ENCODE data around the gene FBXL7.

FBXL7 gene

DNA sequence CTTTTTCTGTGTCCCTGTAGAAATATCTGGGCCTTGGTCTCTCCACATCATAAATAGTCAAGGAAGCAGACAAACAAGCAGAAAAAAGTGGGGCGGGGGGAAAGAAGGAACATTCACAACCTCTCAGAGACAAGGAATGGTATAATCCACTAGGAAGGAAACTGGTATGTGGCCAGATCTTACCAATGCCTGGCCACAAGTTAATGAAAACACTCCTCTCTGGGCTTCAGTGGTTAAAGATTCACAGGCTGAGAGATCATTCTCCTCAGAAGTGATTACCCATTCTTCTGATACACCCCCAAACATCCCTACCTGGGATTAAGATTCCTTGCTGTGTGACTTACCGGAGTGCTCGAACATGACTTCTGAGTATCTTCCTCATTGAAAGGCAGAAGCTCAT lies 389.0 kb downstream of the FBXL7 start:
- no peak for ATAC-seq
- DNase-seq: no peak

DNA sequence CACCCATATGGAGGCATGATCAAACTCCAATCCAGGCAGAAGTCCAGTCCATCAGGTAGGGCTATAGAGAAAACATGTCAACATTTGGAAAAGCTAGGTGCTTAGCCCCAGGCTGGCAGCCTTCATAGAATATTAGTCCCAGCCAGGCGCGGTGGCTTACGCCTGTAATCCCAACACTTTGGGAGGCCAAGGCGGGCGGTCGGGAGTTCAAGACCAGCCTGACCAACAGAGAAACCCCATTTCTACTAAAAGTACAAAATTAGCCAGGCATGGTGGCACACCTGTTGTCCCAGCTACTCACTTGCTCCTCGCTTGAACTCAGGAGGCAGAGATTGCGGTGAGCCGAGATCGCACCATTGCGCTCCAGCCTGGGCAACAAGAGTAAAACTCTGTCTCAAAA lies 393.9 kb downstream of the FBXL7 start:
- DNase-seq: no peak
- ATAC-seq: no peak

DNA sequence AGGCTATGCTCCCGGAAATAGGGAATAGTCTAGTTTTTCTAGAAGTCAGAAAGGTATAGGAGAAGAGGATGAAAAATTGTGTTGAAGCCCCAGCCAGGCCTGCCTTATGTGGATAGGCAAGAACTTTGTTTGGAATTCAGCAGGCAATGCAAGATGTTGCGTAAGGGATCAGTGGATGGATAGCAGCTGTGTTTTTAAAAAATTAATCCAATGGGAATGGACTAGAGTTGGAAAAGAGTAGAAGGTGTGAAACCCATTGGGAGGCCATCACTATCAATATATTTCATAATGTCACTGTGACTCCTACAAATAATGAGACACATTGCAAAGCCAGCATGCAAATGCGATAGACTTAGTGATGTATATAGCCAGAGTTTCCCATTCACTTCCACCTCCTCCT lies 397.7 kb downstream of the FBXL7 start:
- no peak for ATAC-seq
- DNase-seq: no peak

DNA sequence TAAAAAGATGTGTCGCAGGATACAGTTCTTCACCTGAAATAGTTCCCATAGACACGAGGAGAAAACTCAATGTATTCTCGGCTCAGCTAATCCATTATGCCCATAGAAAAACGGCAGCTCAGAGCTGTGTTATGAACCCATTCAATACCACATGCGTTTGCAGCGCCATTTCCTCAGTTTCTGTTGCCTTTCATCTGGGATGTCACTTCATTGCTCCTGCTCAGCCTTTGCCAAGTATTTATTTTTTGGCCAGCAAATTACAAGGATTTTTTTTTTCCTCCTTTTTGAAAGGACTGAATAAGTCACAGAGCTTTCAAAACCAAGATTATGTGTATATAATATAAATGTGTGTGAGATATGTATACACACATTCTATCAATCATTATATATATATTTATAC lies 398.7 kb downstream of the FBXL7 start:
- DNase-seq (no peak), ATAC-seq (no peak)

DNA sequence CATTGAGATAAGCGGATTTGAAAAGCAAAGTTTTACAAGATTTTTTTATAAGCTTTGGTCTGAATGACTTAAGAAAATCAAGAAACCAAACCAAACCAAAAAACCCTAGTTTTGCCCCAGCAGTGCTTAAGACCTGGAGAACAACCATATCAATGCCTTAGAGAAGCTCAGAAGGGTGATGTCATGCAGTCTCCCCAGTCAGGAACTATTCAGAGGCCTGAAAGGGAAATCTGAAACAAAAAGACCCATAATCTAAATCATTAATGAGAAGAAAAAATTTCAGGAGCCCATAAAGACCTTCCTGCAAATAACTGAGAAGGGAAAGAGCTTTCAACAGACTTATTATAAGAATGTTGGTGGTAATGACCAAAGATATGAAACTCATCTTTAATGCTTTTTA lies 399.5 kb downstream of the FBXL7 start:
- no peak for DNase-seq
- ATAC-seq: no peak

DNA sequence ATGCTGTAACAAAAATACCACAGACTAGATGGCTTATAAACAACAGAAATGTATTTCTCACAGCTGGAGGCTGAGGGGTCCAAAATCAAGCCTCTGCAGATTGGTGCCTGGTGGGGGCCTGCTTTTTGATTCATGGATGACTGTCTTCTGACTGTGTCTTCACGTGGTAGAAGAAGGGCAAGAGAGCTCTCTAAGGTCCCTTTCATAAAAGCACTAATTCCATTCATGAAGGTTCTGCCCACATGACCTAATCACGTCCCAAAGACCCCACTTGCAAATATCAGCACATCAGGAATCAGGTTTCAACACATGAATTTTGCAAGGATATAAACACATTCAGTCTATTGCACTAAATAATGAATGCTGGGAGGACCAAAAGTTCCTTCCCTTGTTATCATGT lies 401.2 kb downstream of the FBXL7 start:
- DNase-seq: no peak
- no peak for ATAC-seq

DNA sequence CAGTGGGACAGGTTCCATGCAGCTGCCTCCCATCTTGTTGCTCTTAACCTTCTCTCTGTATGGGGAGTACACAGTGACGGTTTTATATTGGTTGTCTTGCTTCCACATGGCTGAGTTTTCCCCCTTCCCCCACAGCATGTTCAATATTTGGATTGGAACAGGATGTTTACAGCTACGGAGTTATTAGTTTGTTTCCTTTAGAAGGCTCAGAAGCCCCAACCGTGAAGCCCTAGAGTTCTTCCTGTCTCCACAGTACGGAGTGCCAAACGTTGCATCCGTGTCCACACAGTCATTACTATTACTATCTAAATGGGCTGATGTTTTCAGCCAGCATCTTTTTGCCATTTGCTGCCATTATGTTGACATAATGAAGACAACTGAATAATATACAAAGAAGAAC lies 402.1 kb downstream of the FBXL7 start:
- no peak for DNase-seq
- ATAC-seq: no peak

DNA sequence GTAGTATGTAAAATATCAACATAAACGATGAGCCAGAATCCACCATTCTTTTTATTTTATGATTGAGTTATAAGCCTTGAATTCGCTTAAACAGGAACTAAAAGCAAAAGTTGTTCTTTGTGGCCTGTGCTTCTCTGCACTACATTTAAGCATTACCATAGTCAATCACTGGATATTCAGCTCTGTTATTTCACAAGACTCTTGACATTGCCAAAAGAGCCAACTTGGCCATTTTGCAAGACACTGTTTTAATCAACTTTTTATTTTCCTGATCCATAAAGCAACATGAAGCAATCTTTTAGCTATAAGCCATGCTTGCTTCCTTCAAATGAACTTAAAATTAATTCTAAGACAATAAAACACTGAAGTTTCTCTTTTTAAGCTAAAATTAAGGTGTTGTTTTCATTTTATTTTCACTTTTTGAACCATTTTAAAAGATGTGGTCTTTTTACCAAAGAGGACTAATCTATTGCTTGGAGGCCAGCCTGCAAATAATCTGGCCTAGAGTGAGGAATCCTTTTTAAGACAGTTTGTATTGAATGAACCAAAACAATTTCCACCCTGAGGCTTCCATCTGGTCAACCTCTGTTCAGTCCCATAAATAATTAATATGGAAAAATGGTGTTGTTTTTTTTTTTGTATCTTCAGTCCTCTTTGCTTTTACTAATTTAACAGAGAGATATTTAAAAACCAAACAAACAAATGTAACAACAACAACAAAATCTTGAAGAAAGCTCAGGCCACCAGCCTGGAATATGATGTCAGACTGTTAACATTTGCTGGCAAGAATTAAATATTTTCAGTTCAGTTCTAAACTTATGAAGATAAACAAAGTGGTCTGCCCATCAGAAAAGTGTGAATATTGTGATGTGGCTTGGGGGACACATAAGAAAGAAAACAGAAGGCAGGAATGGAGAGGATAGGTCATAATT lies 405.2 kb downstream of the FBXL7 start:
- no peak for DNase-seq

DNA sequence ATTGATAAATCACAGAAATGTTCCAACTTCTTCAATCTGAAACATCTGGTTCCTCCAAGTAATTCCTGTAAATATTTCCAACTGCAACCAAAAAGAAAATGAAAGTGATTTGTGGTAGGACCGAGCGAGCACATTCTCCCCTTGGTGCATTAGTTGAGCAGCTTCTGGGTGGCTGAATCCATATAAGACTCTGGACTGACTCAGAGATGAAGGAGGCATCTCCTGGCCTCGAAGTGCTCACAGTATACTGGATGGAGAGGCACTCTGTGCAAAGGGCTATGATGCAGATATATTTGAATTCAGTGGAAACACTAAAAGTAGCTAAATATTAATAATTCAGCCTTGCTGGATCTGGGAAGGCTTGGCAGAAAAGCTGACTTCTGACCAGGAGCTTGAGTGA lies 414.7 kb downstream of the FBXL7 start:
- no peak for ATAC-seq
- DNase-seq: no peak

More for the DNA sequence above, 405.2 kb downstream of the FBXL7 start:
- ATAC-seq: no peak

DNA sequence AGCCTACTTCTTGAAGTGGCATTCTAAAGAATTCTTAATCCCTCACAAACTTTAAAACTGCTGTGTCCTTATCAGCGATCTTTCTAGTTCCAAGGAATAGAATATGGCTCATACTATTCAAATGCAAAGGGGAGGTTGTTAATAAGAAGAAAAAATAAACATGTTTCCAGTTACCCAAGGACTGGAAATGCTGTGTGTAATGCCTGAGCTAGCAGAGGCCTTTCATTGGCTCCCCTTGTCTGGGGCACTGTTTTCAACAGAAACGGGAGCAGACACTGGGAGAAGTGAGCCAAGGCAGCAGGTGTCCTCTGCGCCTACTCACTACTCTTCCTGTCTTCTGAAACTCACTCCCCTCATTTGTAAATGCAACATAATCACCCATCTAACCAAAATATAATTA lies 426.6 kb downstream of the FBXL7 start:
- ATAC-seq (no peak), DNase-seq (no peak)

DNA sequence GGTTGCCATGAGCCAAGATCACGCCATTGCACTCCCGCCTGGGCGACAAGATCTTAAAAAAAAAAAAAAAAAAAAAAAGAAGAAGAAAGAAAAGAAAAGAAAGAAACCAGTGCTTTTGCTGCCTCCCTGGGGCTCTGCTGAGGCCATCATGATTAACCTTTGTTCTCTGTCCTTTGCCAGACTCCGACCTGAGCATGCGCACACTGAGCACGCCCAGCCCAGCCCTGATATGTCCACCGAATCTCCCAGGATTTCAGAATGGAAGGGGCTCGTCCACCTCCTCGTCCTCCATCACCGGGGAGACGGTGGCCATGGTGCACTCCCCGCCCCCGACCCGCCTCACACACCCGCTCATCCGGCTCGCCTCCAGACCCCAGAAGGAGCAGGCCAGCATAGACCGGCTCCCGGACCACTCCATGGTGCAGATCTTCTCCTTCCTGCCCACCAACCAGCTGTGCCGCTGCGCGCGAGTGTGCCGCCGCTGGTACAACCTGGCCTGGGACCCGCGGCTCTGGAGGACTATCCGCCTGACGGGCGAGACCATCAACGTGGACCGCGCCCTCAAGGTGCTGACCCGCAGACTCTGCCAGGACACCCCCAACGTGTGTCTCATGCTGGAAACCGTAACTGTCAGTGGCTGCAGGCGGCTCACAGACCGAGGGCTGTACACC lies 427.9 kb downstream of the FBXL7 start:
- ATAC-seq: no peak
- no peak for DNase-seq

DNA sequence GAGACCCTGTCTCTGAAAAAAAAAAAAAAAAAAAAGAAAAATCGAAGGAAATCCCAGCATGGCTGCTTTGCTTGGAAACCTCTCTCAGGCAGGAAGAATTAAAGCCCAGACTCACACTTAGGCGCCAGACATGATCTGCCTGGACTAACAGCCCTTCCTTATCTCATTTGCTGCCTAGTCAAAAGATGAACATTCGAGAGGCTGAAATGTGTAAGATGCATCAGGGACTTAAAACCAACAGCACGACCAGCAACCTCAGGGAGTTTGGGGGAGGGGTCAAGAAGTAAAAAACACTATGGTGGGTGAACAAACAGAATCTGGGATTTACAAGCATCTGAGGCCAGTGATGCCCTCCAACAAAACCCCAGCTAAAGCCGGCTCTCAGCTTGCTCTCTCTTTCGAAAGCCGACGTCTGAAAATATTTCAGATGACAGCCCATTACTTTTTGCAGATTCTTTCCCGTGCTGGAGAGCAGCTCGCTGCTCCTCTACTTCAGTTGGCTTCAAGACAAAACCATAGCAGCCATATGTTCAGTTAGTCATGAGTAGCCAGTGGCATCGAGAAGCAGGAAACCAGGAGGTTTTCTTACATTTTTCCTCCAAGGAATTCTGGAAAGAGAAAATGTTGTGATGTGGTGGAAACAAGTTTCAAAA lies 429.8 kb downstream of the FBXL7 start:
- no peak for ATAC-seq
- no peak for DNase-seq

DNA sequence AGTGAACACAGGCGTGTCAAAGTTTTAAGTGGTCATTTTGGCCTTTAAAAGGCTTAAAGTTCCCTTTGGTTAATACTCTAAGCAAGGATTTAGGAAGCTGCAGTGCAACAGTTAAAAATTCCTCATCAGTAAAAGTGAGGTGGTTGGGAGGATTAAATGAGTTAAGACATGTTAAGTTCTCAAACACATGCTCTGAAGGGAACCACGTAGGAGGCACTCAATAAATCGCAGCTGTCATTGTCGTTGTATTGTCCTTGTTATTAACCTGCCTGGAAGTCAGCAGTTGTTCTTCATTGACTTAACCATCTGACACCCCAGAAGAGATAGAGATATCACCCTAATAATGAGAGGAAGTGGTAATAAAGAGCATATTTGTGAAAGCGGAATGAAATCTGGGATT lies 432.1 kb downstream of the FBXL7 start:
- DNase-seq: no peak
- no peak for ATAC-seq

DNA sequence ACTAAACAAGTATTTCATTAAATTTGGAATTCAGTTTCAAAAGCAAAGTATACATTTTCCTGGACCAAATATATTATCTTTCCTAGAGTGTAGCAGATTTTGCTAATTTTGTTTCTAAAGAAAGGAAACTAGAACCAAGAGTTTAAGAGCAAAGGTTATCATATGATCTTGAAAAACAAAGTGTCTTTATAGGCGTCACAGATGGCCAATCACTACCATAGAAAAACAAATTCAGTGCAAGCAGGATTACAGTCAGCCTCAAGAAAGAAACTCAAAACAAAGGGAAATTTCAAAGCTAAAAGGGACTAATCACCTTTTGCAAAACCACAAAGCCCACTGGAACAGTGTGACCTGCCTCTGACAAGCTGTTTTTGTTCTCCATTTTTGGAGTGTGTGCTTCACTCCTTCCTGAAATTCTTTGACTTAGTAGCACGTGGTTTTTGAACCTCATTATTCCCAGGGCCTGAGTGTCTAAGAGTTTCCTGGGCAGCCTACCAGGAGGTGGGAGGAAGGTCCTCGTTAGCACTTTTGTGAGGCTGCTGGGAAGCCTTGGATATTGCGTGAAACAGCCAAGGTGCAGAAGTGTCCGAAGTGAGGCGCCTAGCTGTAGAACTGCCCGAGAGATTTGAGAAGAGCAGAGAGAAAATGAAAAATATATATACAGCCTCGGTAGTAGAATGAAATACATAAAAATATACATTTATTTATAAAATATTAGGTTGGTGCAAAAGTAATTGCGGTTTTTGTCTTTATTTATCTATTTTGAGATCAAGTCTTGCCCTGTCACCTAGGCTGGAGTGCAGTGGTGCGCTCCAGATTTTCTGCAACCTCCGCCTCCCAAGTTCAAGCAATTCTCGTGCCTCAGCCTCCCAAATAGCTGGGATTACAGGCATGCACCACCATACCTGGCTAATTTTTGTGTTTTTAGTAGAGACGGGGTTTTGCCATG lies 433.6 kb downstream of the FBXL7 start:
- no peak for ATAC-seq
- no peak for DNase-seq

DNA sequence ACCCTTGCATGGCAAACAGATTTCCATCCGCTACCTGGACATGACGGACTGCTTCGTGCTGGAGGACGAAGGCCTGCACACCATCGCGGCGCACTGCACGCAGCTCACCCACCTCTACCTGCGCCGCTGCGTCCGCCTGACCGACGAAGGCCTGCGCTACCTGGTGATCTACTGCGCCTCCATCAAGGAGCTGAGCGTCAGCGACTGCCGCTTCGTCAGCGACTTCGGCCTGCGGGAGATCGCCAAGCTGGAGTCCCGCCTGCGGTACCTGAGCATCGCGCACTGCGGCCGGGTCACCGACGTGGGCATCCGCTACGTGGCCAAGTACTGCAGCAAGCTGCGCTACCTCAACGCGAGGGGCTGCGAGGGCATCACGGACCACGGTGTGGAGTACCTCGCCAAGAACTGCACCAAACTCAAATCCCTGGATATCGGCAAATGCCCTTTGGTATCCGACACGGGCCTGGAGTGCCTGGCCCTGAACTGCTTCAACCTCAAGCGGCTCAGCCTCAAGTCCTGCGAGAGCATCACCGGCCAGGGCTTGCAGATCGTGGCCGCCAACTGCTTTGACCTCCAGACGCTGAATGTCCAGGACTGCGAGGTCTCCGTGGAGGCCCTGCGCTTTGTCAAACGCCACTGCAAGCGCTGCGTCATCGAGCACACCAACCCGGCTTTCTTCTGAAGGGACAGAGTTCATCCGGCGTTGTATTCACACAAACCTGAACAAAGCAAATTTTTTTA lies 436.7 kb downstream of the FBXL7 start:
- DNase-seq (no peak), ATAC-seq (no peak)

DNA sequence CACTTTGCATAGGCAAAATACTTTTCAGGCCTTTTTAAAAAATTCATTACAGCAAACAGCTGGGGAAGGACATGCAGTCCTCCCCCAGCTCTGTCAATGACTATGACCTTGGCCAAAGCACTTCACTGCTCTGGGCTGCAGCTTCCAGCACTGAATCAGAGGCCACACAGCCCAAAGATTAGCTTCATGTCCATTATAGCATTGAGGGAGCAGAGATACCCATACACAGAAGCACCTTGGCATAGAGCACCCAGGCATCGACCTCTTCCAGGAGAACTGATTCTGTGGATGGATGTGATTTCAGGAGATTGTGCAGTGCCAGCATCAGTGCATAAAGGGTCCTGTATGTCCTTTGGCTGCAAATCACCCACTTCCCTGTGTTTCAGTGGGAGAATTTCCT lies 437.7 kb downstream of the FBXL7 start:
- ATAC-seq (no peak), DNase-seq (no peak)

DNA sequence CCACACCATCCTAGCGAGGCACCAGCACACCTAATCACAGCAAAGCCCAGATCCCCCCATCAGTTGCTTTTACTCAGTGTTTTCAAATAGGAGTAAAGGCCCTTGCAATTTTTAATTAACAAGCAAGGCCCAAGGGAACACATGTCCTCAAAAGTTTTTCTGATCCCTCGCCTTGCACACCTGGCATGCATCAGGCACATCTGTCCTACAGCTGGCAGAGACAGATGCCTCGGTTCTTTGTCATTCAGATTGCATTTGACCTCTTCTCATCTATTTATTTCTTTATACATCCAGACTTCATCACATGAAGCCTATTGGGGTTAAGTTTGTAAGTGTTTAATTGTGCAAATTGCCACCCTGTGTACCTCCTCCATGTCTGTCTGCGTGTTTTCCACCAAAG lies 438.2 kb downstream of the FBXL7 start:
- no peak for DNase-seq
- no peak for ATAC-seq

DNA sequence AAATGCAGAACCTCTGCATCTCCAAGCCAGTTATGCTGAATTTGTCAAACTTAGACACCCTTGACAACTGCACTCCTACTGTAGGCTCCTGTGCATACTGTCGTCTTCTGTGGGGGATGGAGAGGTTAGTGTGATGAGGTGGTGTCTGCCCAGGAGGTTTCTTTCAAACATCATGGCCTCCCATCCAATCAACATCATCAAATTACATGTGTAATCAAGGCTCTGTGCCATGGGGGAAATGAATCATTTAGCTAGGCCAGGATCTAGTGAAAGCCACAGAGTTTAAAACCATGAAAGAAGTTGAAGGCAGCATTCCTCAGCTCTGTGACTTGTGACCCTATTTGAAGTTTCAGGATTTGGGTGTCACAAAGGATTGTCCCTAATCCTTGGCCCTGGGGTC lies 439.0 kb downstream of the FBXL7 start:
- ATAC-seq (no peak), DNase-seq (no peak)

DNA sequence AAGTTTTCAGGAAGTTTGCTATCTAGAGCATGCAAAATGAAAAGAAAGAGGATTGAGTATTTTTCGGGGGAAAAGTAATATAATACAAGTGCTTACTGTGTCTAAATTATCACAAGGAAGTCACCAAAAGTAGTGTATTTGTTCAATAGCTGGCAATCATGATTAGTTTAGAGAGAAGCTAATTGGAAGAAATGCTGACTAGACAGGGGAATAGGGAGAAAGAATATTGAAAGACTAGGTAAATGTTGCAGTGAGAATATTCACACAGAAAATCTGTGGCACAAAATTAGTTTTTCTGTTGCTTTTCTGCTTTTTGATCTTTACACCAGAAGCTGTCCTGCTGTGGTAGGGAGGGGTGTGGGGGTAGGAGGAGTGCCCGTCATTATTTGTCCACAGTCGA lies 440.9 kb downstream of the FBXL7 start:
- DNase-seq (no peak), ATAC-seq (no peak)

DNA sequence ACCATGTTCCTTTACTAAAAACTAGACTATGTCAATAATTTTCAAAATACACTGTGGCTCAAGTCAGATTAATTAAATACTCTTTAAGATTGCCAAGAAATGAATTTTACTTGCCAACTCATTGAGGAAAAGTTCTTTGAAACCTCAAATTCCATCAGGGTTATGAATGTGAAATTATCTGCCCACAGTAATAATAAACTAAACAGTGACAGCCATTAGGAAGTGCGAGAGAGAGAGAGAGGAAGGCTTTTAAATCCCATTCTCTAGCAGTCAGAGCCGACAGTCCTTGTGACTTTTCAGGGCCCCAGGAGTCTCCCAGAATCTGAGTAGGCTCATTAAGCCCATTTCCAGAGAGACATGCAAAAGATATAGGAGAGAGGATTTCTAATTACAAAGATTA lies 443.5 kb downstream of the FBXL7 start:
- no peak for ATAC-seq
- no peak for DNase-seq

DNA sequence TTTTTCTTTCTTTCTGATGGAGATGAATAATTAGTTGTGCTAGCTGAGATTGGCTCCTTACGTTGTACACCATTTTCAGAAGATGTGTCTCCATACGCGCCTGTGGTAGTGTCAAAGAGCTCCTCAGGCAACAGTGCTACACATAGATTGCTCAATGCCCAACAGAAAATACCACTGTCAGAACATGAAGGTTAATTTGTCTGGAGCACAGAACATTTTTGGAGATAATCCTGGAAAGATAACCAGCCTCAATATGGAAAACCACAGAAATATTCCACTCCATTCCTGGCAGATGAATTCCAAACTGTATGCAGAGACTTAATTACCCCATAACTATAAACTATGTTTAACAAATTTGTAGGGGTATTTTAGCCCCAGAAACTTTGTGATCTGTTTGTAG lies 446.0 kb downstream of the FBXL7 start:
- ATAC-seq (no peak), DNase-seq (no peak)
